ENCODE measurements around the gene MAPK10. TPM values are rescaled to one million over a fixed set of nuclear protein-coding genes. Genes with fewer than 3 reads are reported as not detected.
"Not testable (repeated sequence)": the region's sequence is repeated elsewhere in the genome, so short reads cannot be mapped to it uniquely, and the experiment has no call there.

The MAPK10 gene
- total RNA-seq, 4 donors from 2014 or later, result 8.3 to 40.9 (median 23.3) TPM

DNA sequence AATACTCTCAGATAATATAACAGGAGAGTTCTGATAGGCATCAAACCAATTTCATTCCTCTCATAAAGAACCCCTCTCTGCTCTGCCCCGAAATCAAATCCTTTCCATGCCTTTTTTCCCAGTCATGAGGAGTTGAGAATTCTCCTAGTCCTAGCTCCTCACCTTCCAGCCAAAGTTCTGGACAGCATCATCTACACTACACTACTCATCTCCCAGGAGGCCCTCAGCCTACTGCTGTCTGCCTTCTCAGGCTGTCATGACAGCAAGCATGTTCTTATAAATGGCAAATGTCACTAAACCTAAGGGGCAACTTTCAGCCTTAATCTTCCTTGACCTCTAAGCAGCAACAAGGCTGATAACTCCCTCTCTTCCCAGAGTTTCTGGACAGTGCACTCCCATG lies 26.6 kb downstream of the MAPK10 start:
- TF ChIP-seq CTCF (IDR thresholded peaks at IDR 0.05) (no peak), POLR2A (IDR thresholded peaks at IDR 0.05) (no peak), EP300 (IDR thresholded peaks at IDR 0.05) (no peak), POLR2AphosphoS5 (IDR thresholded peaks at IDR 0.05) (no peak)
- no peak overlapping the region for H3K4me3 ChIP-seq
- no peak for ATAC-seq

GRCh38 chr4:86330961-86331742 lies 28.7 kb downstream of the MAPK10 start:
- ATAC-seq, result peak; percentile 28

More for the DNA sequence above, 26.6 kb downstream of the MAPK10 start:
- Histone ChIP-seq H3K27ac (no peak overlapping the region), H3K27me3 (no peaks in the 10 kb centered on the region), H3K4me1 (peaks cover 0 to 11% (median 0%) of the 10 kb centered on the region in 3 donors), H3K9me3 (no peaks in the 10 kb centered on the region), H3K36me3 (no peaks in the 10 kb centered on the region)
- WGBS, 2 donors (ENCODE audit: low coverage in 1 of 2), result 0% methylated on average over 1 of the region's 1 CpG

DNA sequence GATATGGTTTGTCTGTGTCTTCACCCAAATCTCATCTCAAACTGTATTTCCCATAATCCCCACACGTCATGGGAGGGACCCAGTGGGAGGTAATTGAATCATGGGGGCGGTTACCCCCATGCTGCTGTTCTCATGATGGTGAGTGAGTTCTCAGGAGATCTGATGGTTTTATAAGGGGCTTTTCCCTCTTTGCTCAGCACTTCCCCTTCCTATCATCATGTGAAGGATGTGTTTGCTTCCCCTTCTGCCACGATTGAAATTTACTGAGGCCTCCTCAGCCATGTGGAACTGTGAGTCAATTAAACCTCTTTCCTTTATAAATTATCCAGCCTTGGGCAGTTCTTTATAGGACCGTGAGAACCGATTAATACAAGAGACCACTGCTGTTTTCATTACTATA lies 29.4 kb downstream of the MAPK10 start:
- H3K36me3 ChIP-seq, H3K27me3 ChIP-seq, H3K9me3 ChIP-seq, ATAC-seq, H3K4me3 ChIP-seq: not testable (repeated sequence)
- Histone ChIP-seq H3K4me1 (peaks cover 0 to 11% (median 0%) of the 10 kb centered on the region in 3 donors), H3K27ac (peak overlapping the region in 1 of 4 donors; percentile 50)
- 77 to 80% methylated on average over 2 to 5 of the region's 5 CpGs for WGBS, 2 donors (ENCODE audit: low coverage in 1 of 2)

More at GRCh38 chr4:86330961-86331742, 28.7 kb downstream of the MAPK10 start:
- WGBS, 2 donors (ENCODE audit: low coverage in 1 of 2), result 29 to 45% methylated on average over 5 of the region's 5 CpGs
- Histone ChIP-seq H3K4me3 (no peak overlapping the region), H3K27me3 (no peaks in the 10 kb centered on the region), H3K27ac (peak overlapping the region in 3 of 4 donors; percentile 40 to 50 (median 50)), H3K4me1 (peaks cover 0 to 11% (median 0%) of the 10 kb centered on the region in 3 donors), H3K36me3 (no peaks in the 10 kb centered on the region), H3K9me3 (no peaks in the 10 kb centered on the region)
- TF ChIP-seq POLR2AphosphoS5 (IDR thresholded peaks at IDR 0.05) (peak; percentile 45), CTCF (IDR thresholded peaks at IDR 0.05) (no peak)

DNA sequence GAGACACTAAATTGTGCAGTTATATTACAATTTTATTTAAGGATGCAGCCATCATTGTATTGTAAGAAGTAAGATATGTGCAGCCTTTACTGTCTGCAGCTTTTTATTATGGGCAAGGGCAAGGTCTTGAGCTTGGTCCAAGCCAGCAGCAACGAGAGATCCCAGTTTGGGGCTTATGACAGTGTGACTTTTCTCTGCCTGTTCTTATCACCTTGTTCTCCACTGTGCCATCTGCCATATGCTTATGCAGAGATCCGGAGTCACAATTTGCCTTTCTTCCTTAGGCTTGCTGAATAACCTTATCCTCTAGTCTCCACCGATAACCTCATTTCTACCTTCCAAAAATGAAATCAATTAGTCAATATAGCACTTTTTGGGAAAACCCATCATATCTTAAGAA lies 30.4 kb downstream of the MAPK10 start:
- Histone ChIP-seq H3K4me3 (no peak overlapping the region), H3K4me1 (peaks cover 0 to 11% (median 0%) of the 10 kb centered on the region in 3 donors), H3K27ac (no peak overlapping the region), H3K9me3 (no peaks in the 10 kb centered on the region), H3K27me3 (no peaks in the 10 kb centered on the region), H3K36me3 (no peaks in the 10 kb centered on the region)
- WGBS, 2 donors (ENCODE audit: low coverage in 1 of 2), result 67 to 83% methylated on average over 3 of the region's 3 CpGs
- TF ChIP-seq EP300 (IDR thresholded peaks at IDR 0.05), result no peak
- no peak for TF ChIP-seq POLR2AphosphoS5 (IDR thresholded peaks at IDR 0.05)
- no peak for TF ChIP-seq CTCF (IDR thresholded peaks at IDR 0.05)
- no peak for TF ChIP-seq POLR2A (IDR thresholded peaks at IDR 0.05)
- ATAC-seq, result no peak

GRCh38 chr4:86326400-86326799 lies 33.5 kb downstream of the MAPK10 start:
- no peaks in the 10 kb centered on the region for H3K27me3 ChIP-seq
- H3K4me1 ChIP-seq, result peaks cover 0 to 6% (median 0%) of the 10 kb centered on the region in 3 donors
- ATAC-seq, result no peak
- no peak overlapping the region for H3K4me3 ChIP-seq
- no peaks in the 10 kb centered on the region for H3K9me3 ChIP-seq
- no peak for TF ChIP-seq CTCF (IDR thresholded peaks at IDR 0.05)
- TF ChIP-seq POLR2A (IDR thresholded peaks at IDR 0.05), result no peak
- no peak for TF ChIP-seq EP300 (IDR thresholded peaks at IDR 0.05)
- H3K27ac ChIP-seq, result no peak overlapping the region
- no peaks in the 10 kb centered on the region for H3K36me3 ChIP-seq
